HG03460 (cell line): ENCODE data around the gene COL8A2.

ENCODE experiments used
- ATAC-seq: cut with Tn5 transposase; IDR thresholded peaks from one replicate; pipeline ENCODE4 v1.9.1; 2021; ENCODE audit not compliant: unreplicated experiment

The COL8A2 gene

DNA sequence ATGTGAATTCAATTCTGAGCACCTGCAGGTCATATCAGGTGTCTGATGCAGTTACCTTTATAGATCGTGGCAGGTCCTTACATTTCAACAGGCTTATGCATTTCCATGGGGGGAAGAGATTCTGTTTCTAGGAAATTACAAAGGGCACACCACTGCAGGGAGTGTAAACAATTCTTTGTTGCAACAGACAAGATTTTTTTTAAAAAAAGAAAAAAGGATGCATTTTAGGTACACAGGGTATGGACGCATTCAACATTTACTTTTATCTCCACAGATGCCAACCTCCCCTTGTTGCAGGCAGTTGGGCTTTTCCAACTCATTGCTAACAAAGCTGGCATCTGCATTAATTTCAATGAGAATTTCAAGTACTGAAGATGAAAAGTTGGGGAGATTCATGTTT lies 54.7 kb downstream of the COL8A2 start:
- ATAC-seq: no peak

DNA sequence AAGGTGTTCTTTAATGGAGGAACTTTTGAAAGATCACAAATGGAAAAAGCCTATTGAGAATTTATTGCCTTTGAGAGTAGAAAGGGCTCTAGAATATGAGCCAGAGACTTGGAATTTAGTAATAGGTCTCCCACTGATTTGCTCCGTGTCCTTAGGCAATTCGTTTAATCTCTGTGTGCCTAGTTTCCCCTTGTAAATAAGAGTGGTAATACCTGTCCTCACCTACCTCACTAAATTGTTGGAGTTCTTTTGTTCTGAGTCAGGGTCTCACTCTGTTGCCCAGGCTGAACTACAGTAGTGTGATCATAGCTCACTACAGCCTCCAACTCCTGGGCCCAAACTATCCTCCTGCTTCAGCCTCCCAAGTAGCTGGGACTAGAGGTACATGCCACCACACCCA lies 56.2 kb downstream of the COL8A2 start:
- no peak for ATAC-seq

DNA sequence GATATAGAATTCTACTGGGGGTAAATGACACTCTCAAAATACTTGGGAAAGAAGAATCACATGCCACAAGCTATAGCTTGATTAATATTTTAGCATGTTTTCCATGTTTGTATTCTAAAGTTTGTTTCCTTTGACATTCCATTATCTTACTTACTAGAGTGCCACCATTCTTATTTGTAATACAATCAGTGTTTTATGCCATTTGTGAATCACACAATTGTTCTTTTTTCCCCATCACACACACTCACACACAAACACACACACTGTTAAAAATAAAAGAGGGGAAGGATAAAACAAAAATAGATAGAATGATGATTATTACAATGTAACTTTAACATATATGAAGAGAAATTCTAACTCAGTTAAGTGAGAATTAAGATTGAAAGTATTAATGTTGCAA lies 57.2 kb downstream of the COL8A2 start:
- no peak for ATAC-seq

DNA sequence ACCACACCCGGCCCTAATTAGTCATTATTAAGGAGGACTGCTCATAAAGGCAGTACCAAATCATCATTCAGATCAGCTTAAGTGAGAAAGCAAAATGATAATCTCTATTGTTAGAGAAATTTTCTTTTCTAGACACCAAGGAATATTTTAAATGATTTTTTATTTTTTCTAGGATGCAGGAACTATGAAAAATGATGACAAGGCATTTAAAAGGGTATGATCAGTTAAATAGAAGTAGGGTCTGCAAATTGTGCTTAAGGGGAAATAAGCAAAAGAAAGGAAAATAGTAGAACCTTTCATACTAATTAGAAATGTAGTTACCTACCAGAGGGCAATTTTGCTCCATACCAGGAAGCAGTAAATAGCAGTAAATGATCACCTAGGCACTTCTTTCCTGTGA lies 62.7 kb downstream of the COL8A2 start:
- no peak for ATAC-seq

GRCh38 chr1:36055706-36056105 lies 69.3 kb downstream of the COL8A2 start:
- no peak for ATAC-seq

- no peak for ATAC-seq
These were observed 71.0 kb downstream of the COL8A2 start for GRCh38 chr1:36053978-36054377.

- no peak for ATAC-seq
These were observed 73.2 kb downstream of the COL8A2 start for GRCh38 chr1:36051821-36052220.
